ENCODE measurements around the gene ALG12.
A peak's percentile ranks its signal among the peaks of the same experiment; 100 is the strongest.
"Not testable (repeated sequence)": the region's sequence is repeated elsewhere in the genome, so short reads cannot be mapped to it uniquely, and the experiment has no call there.

Gene ALG12

GRCh38 chr22:49865156-49865555 lies 53.1 kb downstream of the ALG12 start:
- DNase-seq = no peak

- DNase-seq = no peak
Observed at GRCh38 chr22:49863931-49864330, 54.3 kb downstream of the ALG12 start.

GRCh38 chr22:49862496-49862776 lies 55.8 kb downstream of the ALG12 start:
- DNase-seq = no peak

GRCh38 chr22:49861642-49862495 lies 56.4 kb downstream of the ALG12 start:
- no peak for DNase-seq

- no peak for DNase-seq
Observed at GRCh38 chr22:49858827-49859226, 59.4 kb downstream of the ALG12 start.

- DNase-seq = no peak
Observed at GRCh38 chr22:49856766-49857618, 61.2 kb downstream of the ALG12 start.

- no peak for DNase-seq
Observed at GRCh38 chr22:49856343-49856742, 61.9 kb downstream of the ALG12 start.

- DNase-seq = no peak
Observed at GRCh38 chr22:49855251-49855911, 62.9 kb downstream of the ALG12 start.

- peak; percentile 40 for DNase-seq
Observed at GRCh38 chr22:49853981-49854831, 64.0 kb downstream of the ALG12 start.

- peak; percentile 100 for DNase-seq
Observed at GRCh38 chr22:49852898-49853894, 65.0 kb downstream of the ALG12 start, which contains the start of gene ZBED4. Gene ZBED4, plus strand, starts transcription at chr22:49853844. Its CDS starts 29,819 bp downstream, at chr22:49883663.

GRCh38 chr22:49852568-49852897 lies 65.7 kb downstream of the ALG12 start:
- not testable (repeated sequence) for DNase-seq

- no peak for DNase-seq
Observed at GRCh38 chr22:49850959-49851802, 67.1 kb downstream of the ALG12 start.
